Limb (tissue), 2 donors: Measurements from ENCODE around the gene OR13F1.
"Not testable (repeated sequence)": the region's sequence is repeated elsewhere in the genome, so short reads cannot be mapped to it uniquely, and the experiment has no call there.

Experiments used
- DNase-seq, 2 donors: peaks; one replicate each; pipeline ENCODE4 v3.0.0-alpha.2; 2016; ENCODE audit errors: extremely low spot score in 2 of 2

Gene OR13F1, protein sequence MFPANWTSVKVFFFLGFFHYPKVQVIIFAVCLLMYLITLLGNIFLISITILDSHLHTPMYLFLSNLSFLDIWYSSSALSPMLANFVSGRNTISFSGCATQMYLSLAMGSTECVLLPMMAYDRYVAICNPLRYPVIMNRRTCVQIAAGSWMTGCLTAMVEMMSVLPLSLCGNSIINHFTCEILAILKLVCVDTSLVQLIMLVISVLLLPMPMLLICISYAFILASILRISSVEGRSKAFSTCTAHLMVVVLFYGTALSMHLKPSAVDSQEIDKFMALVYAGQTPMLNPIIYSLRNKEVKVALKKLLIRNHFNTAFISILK

DNA sequence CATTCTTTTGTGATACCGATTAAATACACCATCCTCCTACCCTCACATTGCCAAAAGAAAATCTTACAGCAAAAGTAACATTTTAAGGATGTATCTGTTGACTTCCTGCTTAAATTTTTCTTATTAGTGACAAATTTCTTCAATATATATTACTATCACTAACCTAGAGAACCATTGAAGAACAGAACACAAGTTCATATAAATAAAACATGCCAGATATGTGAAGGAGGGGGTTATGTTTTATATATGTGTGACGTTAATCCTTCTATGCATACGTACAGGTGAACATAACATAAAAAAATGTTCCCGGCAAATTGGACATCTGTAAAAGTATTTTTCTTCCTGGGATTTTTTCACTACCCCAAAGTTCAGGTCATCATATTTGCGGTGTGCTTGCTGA, at the start of gene OR13F1:
TSS of gene OR13F1 (plus strand) at position 301 of the 400 bp plus-strand sequence. CDS start at position 301, 0 bp downstream.
- no peak for DNase-seq

GRCh38 chr9:104456831-104457230, 47.2 kb upstream of the OR13F1 start:
- DNase-seq: no peak

GRCh38 chr9:104463864-104464263, 40.2 kb upstream of the OR13F1 start:
- no peak for DNase-seq

DNA sequence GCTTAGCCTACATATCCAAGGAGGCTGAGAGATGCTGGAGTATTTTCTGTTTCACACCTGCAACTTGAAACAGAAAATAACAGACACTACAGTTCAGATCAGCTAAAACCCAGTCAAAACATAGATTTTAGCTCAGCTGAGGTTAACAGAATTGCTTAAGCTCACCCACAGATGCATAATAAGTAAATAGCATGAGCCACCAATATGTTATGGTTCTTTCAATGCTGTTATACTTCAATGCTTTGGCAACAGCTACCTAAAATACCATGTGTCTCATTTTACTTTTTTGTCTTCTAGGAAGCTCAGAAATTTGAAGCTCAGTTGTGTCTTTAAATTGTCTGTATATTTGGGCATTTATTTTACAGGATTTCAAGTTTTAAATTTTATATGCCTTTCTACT, 35.8 kb upstream of the OR13F1 start:
- DNase-seq: no peak

GRCh38 chr9:104482921-104483570, 21.0 kb upstream of the OR13F1 start:
- peak in 1 of 2 donors; percentile 10 for DNase-seq

DNA sequence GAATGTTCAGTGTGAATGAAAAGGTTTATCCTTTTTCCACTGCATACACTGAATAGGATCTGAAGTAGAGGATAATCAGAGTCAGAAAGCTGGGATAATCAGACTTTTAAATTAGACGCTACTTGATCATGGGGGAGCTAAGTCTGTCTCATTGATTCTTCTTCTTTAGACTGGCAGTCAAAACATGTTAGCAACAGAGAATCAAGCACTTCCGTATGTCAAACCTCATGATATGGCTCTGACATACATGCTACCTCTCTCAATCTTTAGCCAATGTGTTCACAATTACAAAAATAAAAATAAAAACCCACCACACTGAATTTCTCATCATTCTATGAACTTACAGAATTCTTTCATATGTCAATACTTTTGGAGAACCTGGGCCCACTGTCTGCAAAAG, 19.0 kb upstream of the OR13F1 start:
- no peak for DNase-seq

GRCh38 chr9:104494808-104495207, 9.3 kb upstream of the OR13F1 start:
- peak in 1 of 2 donors; percentile 31 for DNase-seq

- DNase-seq: no peak
Measured at GRCh38 chr9:104503440-104503839, 623 bp upstream of the OR13F1 start.

DNA sequence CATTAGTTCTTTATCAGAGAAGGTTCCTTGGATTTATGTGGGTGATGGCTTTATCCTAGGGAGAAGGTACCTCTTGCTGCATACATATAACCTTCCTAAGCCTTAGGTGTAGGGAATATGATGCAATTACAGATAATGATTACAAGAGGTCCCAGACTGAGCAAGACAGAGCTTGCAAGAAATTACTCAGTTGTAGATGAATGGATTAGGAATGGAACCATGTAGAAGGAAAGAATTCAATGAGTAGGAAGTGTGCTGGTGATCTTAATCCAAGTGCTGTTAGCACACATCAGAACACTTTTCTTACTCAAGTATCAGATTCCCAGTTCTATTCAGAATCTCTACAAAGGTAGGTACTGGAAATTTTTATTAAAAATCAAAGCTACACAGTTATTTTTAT, 2.5 kb downstream of the OR13F1 start:
- no peak for DNase-seq

- DNase-seq: no peak
Measured at GRCh38 chr9:104514901-104515300, 10.8 kb downstream of the OR13F1 start.

- DNase-seq: not testable (repeated sequence)
Measured at GRCh38 chr9:104520241-104520640, 16.2 kb downstream of the OR13F1 start.

GRCh38 chr9:104527109-104527508, 23.0 kb downstream of the OR13F1 start, which contains the start of gene OR13C4:
OR13C4 (minus strand) TSS chr9:104527209; CDS start chr9:104527209, 0 bp downstream.
- DNase-seq: no peak

DNA sequence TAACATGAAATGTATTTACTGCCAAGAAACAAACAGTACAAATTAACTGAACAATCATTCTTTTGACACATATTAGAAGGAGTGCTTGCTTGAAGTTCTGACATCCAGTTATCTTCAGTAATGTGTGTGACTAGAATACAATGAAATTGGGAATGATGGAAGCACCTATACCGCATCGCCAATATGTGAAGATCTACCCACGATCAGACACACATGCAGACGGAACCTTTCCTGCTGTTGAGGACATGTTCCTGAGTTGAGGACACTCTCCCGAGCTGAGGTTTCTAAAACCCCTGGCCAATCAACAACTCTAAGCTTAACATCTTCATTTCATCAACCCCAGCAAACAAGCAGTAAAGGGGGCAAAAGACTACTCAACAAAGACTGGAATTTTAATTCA, 32.7 kb downstream of the OR13F1 start, which contains the start of gene OR13C3:
TSS of gene OR13C3 (minus strand) at position 101 of the 400 bp plus-strand sequence. CDS start 133 bp downstream, outside the sequence.
- no peak for DNase-seq

DNA sequence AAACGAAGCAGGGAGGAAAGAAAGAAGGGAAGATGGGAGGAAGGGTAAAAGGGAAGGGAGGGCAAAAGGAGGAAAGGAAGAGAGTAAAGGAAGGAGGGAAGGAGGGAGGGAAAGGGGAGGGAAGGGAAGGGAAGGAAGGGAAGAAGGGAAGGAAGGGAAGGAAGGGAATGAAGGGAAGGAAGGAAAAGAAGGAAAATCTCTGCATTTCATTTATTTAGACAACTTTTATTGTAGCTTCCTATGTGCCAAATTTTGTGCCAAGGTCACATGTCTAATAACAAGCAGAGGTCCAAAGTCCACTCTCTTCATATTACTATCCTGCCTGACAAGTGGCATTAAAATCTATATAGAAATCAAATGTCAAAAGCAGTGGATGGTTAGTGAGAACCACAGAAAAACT, 35.2 kb downstream of the OR13F1 start:
- DNase-seq: no peak

DNA sequence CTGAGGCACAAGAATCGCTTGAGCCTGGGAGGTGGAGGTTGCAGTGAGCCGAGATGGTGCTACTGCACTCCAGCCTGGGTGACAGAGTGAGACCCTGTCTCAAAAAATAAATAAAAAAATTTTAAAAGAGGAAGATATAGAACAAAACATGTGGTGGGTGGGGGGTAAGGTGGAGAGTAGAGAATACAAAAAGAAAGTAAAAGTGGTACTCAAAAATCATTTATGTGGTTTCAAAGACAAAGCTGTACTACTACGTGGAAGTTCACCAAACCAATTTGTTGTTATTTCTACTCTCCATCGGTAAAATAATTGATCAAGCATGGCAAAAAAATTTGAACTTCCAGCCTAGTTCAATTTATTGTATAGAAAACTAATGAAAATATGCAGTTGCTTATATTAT, 40.6 kb downstream of the OR13F1 start:
- DNase-seq: no peak

DNA sequence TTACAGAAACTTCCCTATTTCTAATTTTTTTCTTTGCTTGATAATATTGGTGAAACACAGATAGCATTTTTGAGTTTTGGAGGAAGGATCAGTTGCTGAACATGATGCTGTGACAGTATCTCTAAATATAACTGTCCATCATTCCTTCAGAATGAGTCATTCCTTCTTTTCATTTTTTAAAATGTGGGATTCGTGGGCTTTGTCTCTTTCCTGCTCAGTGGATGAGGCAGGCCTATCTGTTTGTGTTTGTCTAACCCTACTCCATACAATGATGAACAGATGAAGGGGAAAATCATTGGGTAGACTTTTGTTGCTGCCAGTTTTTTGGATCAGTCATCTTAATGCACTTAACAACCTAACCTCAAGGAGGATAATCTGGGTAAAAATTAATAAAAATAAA, 49.2 kb downstream of the OR13F1 start:
- no peak for DNase-seq
